Measurements from ENCODE around the gene EIF2B4.
"Not testable (repeated sequence)": the region's sequence is repeated elsewhere in the genome, so short reads cannot be mapped to it uniquely, and the experiment has no call there.

EIF2B4 gene

GRCh38 chr2:27335311-27335710 is 34.8 kb downstream of the EIF2B4 start:
- DNase-seq, result no peak

GRCh38 chr2:27324720-27325119 is 45.4 kb downstream of the EIF2B4 start:
- DNase-seq, result no peak

- no peak for DNase-seq
Measured at GRCh38 chr2:27323596-27324285, 46.4 kb downstream of the EIF2B4 start.

GRCh38 chr2:27322766-27323595 is 47.2 kb downstream of the EIF2B4 start, which contains the start of gene MPV17:
Gene MPV17, minus strand, starts transcription at chr2:27323097. Its CDS starts 580 bp downstream, at chr2:27322517.
- peak; percentile 89 for DNase-seq

- DNase-seq, result peak; percentile 12
Measured at GRCh38 chr2:27322301-27322765, 47.8 kb downstream of the EIF2B4 start.

GRCh38 chr2:27320958-27321543 is 49.1 kb downstream of the EIF2B4 start:
- no peak for DNase-seq

GRCh38 chr2:27319839-27320238 is 50.3 kb downstream of the EIF2B4 start:
- DNase-seq, result not testable (repeated sequence)

- DNase-seq, result no peak
Measured at GRCh38 chr2:27316655-27317412, 53.3 kb downstream of the EIF2B4 start.

GRCh38 chr2:27315122-27315521 is 55.0 kb downstream of the EIF2B4 start:
- DNase-seq, result no peak

GRCh38 chr2:27314709-27315108 is 55.4 kb downstream of the EIF2B4 start:
- DNase-seq, result no peak
